ENCODE measurements around the gene ARMC2.
A peak's percentile ranks its signal among the peaks of the same experiment; 100 is the strongest.
"Not testable (repeated sequence)": the region's sequence is repeated elsewhere in the genome, so short reads cannot be mapped to it uniquely, and the experiment has no call there.

ARMC2 gene

DNA sequence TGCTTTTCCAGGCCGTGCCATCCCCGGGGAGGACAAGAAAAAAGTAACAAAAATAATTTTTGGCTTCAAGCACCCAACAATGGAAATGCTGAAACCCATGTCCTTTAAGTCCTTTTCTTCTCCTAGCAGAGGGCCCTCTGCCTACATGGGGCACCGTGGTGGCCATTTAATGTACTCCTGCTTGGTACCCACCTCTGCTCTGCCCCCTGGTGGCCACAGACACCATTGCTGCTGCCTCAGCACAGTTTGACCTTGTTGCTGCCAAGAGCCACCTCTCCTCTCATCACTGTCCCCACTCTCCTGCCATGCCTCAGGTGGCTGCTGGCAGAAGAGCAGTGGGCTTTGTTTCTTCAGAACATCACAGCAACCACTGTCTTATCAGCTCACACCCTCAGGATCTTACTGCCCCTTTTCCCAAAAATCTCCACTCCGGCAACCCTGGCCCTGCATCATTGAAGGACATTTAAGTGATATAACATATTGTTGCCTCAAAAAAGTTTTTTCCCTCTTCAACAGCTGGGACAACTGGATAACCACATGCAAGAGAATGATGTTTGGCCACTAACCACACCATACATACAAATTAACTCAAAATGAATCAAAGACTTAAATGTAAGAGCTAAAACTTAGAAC is 12.9 kb upstream of the ARMC2 start:
- DNase-seq (ENCODE audit: low spot score): peak; percentile 79

DNA sequence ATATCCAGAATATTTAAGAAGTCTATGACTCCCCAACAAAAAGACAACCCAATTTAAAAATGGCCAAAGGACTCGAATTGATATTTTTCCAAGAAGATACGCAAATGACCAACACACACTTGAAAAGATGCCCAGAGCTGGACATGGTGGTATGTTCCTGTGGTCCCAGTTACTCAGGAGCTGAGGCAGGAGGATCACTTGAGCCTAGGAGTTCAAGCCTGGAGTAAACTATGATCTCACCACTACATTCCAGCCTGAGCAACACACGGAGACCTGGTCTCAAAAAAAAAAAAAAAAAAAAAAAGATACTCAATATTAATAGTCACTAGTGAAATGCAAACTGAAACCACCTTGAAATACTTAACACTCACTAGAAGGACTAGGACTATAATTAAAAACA is 12.2 kb upstream of the ARMC2 start:
- no peak for DNase-seq (ENCODE audit: low spot score)

DNA sequence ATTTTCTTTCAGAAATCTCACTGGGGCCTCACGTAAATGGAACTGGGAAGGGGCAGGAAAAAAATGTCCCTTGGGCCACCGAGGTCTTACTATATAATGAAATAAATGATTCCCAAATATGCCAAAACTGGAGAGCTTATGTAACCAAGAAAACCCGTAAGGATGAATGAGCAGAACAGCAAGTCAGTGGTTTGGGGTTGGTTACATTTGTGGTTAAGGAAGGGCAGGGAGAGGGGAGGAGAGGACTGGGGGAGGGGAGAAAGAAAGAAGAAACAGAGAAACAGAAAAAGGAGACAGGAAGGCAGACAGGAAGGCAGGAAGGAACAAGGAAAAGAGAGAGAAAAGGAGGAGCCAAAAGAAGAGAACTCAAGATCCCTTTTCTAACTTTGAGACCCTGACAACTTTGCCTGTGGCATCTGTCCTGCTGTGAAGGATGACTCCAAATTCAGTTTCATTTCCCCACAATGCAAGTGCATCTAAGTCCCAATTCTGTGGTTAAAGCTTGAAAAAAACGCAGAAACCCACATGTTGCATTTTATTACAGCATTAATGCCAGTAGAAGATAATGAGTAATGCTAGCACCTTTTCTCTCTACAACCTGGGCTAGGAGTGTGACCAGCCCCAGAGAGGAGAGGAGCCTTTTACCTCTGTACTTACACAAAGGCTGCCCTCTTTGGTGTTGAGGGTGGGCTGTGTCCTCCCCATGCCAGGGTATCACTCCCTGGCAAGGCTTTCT is 10.8 kb upstream of the ARMC2 start:
- DNase-seq (ENCODE audit: low spot score): no peak

DNA sequence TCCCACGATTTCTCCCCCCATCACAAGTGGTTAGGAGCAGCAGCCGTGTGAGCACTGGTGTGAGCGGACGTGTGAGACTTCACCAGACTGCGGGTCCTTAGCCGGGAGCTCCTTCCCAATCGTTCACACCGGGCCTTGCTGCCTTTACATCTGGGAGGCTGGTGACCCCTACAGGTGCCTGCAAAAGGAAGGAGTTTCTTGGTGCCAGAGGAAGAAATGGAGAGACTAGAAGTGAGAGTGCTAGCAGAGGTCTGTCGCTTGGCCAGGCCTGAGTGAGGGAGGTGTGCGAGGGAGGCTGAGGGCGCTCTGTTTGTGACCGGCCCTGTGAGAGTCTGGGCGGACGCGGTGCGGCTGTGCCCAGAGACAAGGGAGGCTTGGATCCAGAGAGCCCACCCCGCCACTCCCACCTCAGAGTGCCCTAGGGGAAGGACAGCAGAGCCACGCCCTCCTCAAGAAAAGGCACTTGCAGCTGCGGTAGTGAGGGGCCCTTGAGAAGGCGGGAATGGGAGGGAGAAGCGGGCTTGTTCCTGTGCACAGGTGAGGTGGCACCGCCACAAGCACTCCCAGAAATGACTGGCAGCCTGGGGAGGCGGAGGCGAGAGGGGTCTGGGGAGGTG is 10.0 kb upstream of the ARMC2 start:
- no peak for DNase-seq (ENCODE audit: low spot score)

DNA sequence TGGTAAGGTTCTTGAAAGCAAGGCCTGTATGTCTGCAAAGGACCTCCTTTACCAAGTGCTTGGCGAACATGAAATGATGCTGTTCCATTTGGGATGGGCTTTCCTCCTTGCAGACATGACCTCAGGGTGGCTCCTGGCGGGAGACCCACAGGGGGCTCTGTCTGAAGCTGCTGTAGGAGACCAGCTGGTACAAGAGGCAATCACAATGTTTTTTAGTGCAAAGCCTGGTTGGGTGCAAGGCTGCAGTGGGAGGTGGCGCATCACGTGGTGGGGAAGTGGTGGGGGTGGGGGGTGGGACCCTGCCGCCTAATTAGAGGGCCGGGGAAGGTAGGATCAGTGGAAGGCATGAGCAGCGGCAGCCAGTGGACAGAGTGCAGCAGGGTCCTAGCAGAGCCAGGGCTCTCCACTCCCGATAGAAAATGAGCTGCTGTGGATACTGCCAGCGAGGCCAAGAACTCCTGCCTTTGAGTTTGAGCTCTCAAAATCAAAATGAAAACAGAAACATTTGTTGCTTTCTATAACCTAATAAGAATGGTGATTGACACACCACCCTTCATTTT is 9.1 kb upstream of the ARMC2 start:
- no peak for DNase-seq (ENCODE audit: low spot score)

DNA sequence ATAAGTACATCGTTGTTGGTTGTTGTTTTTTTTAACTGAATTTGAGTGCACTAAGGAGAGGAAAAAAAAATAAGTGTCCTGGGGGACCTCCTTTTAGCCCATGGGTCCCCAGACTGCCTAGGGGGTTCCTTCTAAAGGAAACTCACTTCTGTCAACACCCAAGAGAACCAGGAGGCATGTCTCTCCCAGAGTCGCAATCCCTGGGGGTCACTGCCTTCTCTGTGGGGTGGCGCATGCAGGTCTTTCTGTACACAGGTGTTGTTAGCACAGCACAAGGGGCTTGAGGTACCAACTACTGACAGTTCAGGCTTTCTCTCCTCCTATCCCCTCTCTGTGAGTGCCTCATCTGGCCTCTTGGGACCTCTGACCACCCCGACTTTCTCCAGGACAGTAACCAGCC is 7.3 kb upstream of the ARMC2 start:
- no peak for DNase-seq (ENCODE audit: low spot score)

DNA sequence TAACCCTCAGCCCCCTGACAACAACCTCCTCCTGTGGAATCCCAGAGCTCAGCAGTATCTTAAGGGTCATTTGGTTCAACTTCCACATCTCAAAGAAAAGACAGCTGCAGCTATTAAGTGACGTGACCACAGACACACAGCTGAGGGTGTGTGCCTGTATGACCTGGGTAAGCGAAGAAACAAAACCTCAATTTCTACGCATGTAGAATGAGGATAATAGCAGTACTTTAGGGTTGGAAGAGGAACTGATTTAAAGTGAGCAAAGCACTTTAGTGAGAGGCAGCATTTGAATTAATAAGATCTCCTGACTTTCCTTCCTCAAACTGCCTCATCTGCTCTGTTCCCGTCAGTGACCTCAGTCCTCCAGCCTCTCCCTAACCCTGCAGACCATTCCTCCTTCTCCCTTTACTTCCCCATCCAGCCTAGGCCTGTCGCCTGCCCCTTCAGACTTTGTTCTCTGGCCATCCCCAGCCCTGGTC is 6.8 kb upstream of the ARMC2 start:
- DNase-seq (ENCODE audit: low spot score): no peak

DNA sequence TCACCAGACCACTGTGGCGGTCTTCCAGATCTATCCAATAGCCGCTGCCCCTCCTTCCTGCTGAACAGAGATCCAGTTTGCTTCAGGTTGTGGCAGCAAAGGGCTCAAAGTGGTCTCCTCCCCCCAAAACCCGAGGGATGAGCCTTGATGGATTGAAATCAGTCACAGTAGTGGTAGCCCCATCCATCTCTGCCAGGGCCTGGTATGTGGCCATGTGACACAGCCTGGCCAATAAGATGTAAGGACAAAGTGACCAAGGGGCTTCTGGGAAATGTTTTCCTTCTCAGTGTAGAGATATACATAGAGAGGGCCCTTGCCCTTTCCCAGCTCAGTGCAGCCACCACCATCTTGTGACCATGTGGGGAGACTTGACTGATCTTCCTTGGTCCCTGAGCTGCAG is 4.1 kb upstream of the ARMC2 start:
- DNase-seq (ENCODE audit: low spot score): no peak

DNA sequence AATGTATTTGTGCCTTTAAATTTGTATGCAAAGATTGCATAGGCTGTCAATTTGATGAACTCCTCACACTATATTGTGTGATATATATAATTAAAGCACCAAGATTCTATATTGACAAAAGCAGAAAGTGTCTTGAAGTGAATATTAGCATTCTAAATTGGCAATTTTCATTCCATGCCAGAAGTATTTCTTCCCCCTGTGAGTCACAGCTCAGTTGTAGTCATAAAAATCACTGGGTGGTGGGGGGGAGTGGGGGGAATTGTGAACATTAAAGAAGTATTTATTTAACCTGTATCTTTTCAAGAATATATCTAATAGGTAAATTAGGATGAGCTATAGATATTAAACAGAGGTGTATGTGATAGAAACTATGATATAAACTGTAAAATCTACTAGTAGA is 3.1 kb upstream of the ARMC2 start:
- DNase-seq (ENCODE audit: low spot score): no peak

DNA sequence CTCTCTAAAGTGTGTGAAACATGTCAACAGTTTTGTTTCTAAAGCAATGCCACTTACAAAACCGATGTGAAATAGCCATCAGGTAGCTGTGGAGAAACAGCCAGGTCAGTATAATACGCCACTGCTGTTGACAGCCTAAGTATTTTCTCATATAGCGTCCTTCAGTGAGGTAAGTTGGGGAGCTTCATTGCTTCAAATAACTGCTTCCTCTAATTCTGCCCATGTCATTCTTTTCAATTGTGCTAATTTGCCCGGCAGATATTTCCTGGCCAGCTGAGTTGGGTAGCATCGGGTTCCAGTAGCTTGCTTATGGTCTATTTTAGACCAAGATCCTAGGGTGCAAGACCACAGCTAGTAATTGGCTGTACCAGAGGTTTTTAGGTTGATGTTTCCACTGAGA is 2.1 kb upstream of the ARMC2 start:
- no peak for DNase-seq (ENCODE audit: low spot score)

DNA sequence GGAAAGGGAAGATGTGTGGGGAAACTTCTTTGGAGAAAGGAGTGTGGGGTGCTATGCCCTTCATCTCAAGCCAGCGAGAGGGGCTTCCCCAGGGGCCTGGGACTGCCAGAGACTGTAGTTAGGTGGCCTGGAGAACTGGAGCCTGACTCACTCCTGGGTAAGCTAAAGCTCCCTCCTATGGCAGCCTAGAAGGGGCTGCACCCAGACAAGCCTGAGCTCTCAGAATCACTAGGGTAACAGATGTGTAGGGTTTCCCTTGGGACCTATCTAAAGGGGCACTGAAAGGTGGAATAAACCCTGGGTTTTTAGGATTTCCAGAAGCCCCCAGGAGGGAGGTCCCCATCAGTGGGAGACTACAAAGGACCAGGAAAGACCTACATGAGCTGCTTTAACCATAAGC is 1.6 kb upstream of the ARMC2 start:
- DNase-seq (ENCODE audit: low spot score): no peak

DNA sequence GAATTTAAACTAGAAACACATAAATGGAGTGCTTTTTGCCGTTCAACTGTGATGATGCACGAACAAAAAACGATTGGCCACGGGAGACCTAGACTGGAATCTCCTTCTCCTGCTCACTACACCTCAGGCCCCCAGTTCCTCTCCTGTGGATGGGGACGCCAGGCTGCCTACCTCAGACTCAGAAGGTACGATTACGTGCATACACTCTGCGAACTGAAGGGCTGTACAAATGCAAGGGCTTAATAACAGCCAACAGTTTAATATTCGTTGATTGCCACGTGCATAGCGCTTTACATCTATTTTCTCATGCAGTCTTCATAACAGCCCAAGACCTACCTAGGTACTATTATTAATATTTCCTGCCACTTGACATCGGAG is 495 bp upstream of the ARMC2 start:
- peak; percentile 36 for DNase-seq (ENCODE audit: low spot score)

DNA sequence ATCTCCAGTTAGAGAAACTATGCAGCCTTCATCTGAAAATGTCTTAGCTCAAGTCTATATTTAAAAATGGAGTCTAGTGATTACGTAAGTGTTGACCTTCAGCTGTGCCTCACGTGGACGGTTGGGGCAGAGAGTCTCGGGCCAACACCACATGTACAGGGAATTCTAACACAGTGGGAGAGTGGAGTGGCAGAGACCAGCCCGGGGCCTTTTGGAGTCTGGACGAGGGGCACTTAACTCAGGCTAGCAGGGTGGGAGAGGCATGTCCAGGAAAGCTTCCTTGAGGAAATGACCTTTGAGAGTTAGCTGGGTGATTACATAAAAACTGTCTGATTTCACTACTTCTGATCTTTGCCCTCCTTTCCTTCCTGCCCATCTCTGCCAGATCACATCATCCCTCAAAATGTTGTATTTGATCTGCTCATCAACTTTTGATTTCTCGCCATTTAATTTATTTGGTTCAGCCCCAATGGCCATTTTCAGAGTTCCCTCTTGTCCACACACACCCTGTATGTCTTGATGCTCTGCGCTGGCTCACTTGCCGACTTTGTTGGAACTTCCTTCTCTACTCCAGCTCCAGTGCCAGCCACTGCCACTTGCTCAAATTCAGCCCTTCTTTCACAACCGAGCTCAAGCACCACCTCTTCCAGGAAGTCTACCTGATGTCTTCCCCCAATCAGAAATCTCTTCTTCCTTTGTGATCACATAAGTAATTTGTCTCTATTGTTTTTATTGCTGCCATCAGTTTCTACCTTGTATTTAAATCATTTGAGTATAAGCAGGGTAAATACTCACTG is 2.6 kb downstream of the ARMC2 start:
- no peak for DNase-seq (ENCODE audit: low spot score)

DNA sequence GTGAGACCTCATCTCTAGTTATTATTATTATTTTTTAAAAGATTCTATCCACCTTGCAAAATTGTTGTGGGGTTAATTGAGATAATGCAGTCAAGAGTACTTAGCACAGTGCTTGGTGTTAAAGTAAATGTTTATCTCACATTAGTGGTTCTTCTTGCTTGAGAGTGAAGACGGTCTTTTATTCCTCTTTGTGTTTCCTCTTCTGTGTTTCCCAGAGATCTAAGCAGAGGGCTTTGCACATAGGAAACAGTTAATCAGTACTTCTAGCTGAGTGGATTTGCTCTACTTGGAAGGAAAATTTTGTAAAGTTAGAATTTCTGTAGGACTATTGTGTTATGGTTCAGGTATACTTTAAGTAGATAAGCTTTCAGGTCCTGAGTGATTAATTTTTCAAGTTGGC is 3.5 kb downstream of the ARMC2 start:
- DNase-seq (ENCODE audit: low spot score): no peak

DNA sequence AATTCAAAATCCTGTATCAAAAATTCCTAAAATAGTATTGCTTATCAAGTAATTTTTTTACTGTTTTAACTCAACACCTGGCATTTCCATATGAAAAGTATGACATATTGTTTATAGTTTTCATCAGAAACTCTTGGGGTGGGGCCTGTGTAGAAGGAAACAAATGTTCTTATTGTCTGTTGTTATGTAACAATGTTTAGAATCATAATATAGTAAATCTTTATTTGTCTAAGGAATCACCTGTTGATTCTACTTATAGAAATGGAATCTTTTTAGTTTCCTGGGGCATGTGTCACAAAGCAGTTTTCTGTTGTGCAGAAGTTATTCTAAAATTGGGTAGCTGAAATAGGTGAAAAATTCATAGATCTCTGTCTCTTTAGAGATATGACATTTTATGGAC is 4.9 kb downstream of the ARMC2 start:
- DNase-seq (ENCODE audit: low spot score): no peak

DNA sequence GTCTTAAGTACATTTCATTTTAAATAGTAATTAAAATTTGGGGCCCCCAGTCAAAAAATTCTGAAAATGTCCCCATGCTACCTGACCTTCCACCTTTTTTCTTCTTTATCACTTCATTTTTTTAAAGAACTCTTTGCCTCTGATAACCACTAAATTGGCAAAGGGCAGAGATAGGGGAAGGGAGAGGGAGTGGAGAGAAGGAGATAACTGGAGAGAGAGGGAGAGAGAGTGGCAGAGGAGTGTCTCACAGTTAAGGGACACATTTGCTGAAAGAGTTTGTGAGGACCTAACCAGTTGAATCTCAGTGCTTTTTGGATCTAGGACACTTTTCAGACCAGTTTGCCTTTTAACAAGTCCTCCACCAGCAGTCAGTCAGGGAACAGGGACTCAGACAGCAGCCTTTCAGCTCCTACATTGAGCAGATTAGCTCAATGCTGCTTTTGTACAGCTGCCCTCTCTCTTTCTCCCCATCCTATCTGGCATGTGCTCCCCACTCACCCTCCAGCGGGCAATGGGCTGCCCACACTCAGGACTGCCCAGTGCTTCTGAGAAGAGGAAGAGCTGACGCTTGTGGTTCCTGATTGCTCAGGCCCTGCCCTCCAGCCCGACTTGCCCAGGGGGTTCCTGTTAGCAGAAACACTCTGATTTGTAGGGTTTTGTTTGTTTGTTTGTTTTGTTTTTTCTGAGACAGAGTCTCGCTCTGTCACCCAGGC is 14.4 kb downstream of the ARMC2 start:
- DNase-seq (ENCODE audit: low spot score): no peak

DNA sequence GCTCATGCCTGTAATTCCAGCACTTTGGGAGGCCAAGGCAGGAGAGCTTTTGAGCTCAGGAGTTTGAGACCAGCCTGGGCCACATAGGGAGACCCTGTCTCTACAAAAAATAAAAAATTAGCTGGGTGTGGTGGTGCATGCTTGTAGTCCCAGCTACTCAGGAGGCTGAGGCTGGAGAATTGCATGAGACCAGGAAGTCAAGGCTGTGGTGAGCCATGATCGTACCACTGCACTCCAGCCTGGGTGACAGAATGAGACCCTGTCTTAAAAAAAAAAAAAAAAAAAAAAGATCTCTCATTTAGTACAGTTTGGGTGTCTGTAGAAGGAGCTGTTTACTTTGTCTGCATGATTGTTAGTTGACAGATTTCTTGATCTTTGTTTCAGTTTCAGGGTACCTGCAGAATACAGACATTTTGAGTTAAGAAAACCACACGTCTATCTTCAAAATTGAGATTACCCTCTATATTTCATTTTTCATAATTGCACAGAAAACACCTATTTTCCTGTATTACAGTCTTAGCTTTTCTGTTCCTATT is 17.6 kb downstream of the ARMC2 start:
- DNase-seq (ENCODE audit: low spot score): not testable (repeated sequence)

DNA sequence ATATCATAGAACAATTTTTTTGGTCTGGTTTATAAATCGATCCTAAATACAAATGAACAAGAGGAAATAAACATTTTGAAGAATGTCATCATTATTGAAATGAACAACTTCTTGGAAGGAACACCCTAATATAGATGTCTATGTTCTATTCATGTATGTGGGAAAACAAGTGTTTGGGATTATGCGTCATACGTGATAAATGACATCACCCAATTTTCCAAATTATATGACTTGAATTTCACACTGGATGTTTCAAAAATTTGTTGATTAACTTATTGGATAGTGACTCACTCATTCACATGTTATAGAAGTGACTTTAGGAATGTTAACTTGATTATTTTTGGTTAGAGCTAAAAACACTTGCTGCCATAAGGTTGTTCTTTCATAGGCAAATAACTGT is 18.6 kb downstream of the ARMC2 start:
- DNase-seq (ENCODE audit: low spot score): no peak

DNA sequence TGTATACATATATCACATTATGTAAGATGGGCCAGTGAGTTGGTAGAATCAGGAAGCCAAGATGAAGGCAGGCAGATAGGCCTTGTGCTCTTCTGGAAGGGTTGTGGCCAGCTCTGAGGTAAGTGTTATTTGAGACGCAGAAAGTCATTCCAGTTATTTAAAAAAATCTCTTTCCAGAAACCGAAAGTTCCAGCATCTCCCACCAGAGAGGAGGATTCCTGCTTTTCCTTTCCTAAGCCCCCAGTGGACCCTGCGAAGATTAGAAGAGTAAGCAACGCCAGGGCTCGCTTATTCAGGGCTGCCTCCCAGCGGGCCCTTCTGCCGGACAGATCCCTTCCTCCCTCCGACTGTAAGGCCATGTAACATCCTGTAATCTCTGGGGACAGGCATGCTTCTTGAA is 20.4 kb downstream of the ARMC2 start:
- no peak for DNase-seq (ENCODE audit: low spot score)

DNA sequence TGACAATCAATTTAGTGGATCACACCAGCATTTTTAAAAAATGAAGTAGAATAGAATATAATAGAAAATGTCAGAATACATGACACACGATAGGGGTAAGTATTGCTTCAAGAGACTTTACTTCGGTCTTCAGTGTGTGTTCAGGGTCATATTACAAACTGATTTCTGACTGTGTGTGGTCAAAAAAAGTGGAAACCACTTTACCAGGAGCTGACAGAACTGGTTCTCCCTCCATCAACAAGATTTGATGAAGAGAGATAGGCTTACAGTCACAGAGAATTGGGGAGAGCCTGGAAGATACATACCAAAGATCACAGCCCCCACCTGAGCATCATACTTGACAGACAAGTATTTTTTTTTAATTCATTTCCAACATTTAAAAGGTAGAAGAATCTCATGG is 21.7 kb downstream of the ARMC2 start:
- DNase-seq (ENCODE audit: low spot score): no peak

DNA sequence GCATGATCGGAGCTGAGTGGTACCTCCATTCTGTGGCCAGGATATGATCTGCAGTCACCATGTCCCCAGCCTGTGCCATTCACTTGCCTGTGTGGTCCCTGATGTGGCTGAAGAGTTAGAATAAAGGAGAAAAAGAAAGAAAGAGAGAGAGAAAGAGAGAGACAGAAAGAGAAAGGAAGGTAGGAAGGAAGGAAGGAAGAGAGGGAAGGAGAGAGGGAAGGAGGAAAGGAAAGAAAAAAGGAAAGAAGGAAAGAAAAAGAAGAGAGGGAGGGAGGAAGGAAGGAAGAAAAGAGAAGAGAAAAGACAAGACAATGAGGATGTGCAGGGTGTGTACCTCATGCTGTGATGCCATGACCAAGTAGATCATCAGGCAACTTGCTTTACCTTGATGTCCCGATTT is 22.1 kb downstream of the ARMC2 start:
- DNase-seq (ENCODE audit: low spot score): no peak

DNA sequence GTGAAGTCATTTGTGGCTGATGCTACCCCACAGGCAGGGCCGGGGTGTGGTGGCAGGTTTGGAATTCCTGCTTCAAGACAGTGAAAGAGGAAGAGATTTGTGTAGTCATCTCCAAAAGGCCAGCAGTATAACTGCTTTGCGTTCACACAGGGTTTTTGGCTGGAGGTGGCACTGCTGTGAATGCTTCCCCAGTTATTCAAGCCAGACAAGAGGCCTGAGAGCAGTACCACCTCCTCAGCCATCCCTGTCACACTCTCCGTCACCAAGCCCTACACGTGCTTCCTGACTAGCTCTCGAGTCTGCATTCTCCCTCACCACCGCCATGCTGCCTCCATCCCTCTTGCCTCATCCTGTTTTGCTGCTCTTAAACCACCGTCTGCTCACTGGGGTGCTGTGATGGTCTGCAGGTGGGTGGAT is 23.9 kb downstream of the ARMC2 start:
- DNase-seq (ENCODE audit: low spot score): no peak
